SK-N-SH (cell line): Measurements from ENCODE around the gene KLHDC7B. TPM values are rescaled to one million over a fixed set of nuclear protein-coding genes. Genes with fewer than 3 reads are reported as not detected.
A peak's percentile ranks its signal among the peaks of the same experiment; 100 is the strongest.

Source experiments
- CTCF ChIA-PET: fragments of 300-600, 350-600 bp; formaldehyde crosslinking; extraction: SDS; loops from one replicate; lab custom pipeline; 2021; lab: Yijun Ruan, JAX
- POLR2A ChIA-PET: fragments of 350-600 bp; sonication (Branson Sonifier 250); formaldehyde crosslinking; extraction: SDS; loops from one replicate; lab custom pipeline; 2020; ENCODE audit warnings: antibody characterized with exemption, inconsistent platforms; lab: Yijun Ruan, JAX
- DNase-seq: peaks from one replicate; pipeline ENCODE4 v3.0.0; 2012
- H2AFZ ChIP-seq: fragments of 200-600 bp; sonication (generic); 2 replicates; pipeline ENCODE4 v1.8.1; 2016; ENCODE audit warnings: antibody characterized with exemption, mild to moderate bottlenecking, low read depth
- H3F3A ChIP-seq: fragments of 200-600 bp; sonication (generic); replicated peaks from 2 replicates; pipeline ENCODE3; 2016; ENCODE audit warnings: antibody characterized with exemption, mild to moderate bottlenecking; ENCODE audit not compliant: insufficient read depth
- H3K27ac ChIP-seq, 2 experiments: fragments of 200-500 bp in 1 of 2; fragments of 200-600 bp in 1 of 2; sonication (Bioruptor generic) in 1 of 2; sonication (generic), shearing (Covaris generic) in 1 of 2; 2 replicates each; pipeline versions ENCODE4 v1.5.1 to v1.6.1; 2014 to 2016; ENCODE audit warnings: low read depth in 2 of 2, inconsistent platforms in 1 of 2, low read length in 1 of 2, mild to moderate bottlenecking in 1 of 2, mixed read lengths in 1 of 2
- H3K27me3 ChIP-seq: fragments of 200-600 bp; sonication (generic), shearing (Covaris generic); 2 replicates; pipeline ENCODE4 v1.6.1; 2016; ENCODE audit warnings: mixed run types; ENCODE audit not compliant: insufficient read depth
- H3K36me3 ChIP-seq, 2 experiments: fragments of 200-500 bp in 1 of 2; fragments of 200-600 bp in 1 of 2; sonication (Bioruptor generic) in 1 of 2; sonication (generic) in 1 of 2; replicated peaks in 1 of 2; 2 replicates each; pipeline versions ENCODE3 to v1.5.1; 2014 to 2016; ENCODE audit warnings: low read length in 1 of 2, mild to moderate bottlenecking in 1 of 2; ENCODE audit not compliant: insufficient read depth in 2 of 2, control insufficient read depth in 1 of 2
- H3K4me1 ChIP-seq, 2 experiments: fragments of 200-500 bp in 1 of 2; fragments of 200-600 bp in 1 of 2; sonication (Bioruptor generic) in 1 of 2; sonication (generic), shearing (Covaris generic) in 1 of 2; 2 replicates each; pipeline versions ENCODE4 v1.5.1 to v1.6.1; 2014 to 2016; ENCODE audit warnings: low read depth in 1 of 2, low read length in 1 of 2, mixed run types in 1 of 2; ENCODE audit not compliant: insufficient read depth in 2 of 2, control insufficient read depth in 1 of 2
- H3K4me2 ChIP-seq: fragments of 200-600 bp; sonication (generic), shearing (Covaris generic); 2 replicates; pipeline ENCODE4 v1.6.1; 2017; ENCODE audit warnings: mixed run types
- H3K4me3 ChIP-seq, 2 experiments: fragments of 200-500 bp in 1 of 2; fragments of 200-600 bp in 1 of 2; sonication (Bioruptor generic) in 1 of 2; sonication (generic), shearing (Covaris generic) in 1 of 2; 2 replicates each; pipeline versions ENCODE4 v1.5.1 to v1.8.1; 2014 to 2016; ENCODE audit warnings: low read depth in 2 of 2, inconsistent platforms in 1 of 2, low read length in 1 of 2, mild to moderate bottlenecking in 1 of 2, mixed read lengths in 1 of 2, moderate library complexity in 1 of 2
- H3K79me2 ChIP-seq: fragments of 200-600 bp; sonication (generic); 2 replicates; pipeline ENCODE4 v1.8.1; 2017; ENCODE audit warnings: mild to moderate bottlenecking; ENCODE audit not compliant: insufficient read depth
- H3K9ac ChIP-seq: fragments of 200-600 bp; sonication (generic); 2 replicates; pipeline ENCODE4 v1.6.1; 2017; ENCODE audit warnings: mixed run types
- H3K9me2 ChIP-seq: fragments of 200-600 bp; sonication (generic); 2 replicates; pipeline ENCODE4 v1.6.1; 2017; ENCODE audit warnings: mixed run types
- H3K9me3 ChIP-seq: fragments of 200-600 bp; sonication (generic); 2 replicates; pipeline ENCODE4 v1.6.1; 2017; ENCODE audit warnings: mixed run types, mild to moderate bottlenecking, moderate library complexity
- H4K20me1 ChIP-seq: fragments of 200-600 bp; sonication (generic); 2 replicates; pipeline ENCODE4 v1.6.1; 2017; ENCODE audit warnings: mild to moderate bottlenecking, mixed run types; ENCODE audit not compliant: insufficient read depth
- CTCF ChIP-seq: fragments of 200-600 bp; sonication (generic); IDR thresholded peaks from 2 replicates; pipeline ENCODE4 v1.6.1; 2017; ENCODE audit warnings: antibody characterized with exemption, mild to moderate bottlenecking, moderate library complexity
- ELF1 ChIP-seq: IDR thresholded peaks from 2 replicates; pipeline ENCODE4 v1.4.0; 2012
- EP300 ChIP-seq, 2 experiments: IDR thresholded peaks; 2 replicates each; pipeline versions ENCODE4 v1.4.0 to v1.6.1; 2012; ENCODE audit warnings: borderline replicate concordance in 1 of 2, low read depth in 1 of 2, low read length in 1 of 2
- EZH2phosphoT487 ChIP-seq: fragments of 200-600 bp; sonication (generic); IDR thresholded peaks from 2 replicates; pipeline ENCODE4 v1.6.1; 2017; ENCODE audit warnings: low read depth, mixed run types, mild to moderate bottlenecking, antibody characterized with exemption, moderate library complexity, borderline replicate concordance
- GATA2 ChIP-seq: sonication (generic); formaldehyde crosslinking; IDR thresholded peaks from 2 replicates; pipeline ENCODE4 v1.5.0; 2020; ENCODE audit warnings: mild to moderate bottlenecking, missing genetic modification reagents
- MXI1 ChIP-seq: IDR thresholded peaks from 2 replicates; pipeline ENCODE4 v1.6.1; 2012; ENCODE audit warnings: mild to moderate bottlenecking, low read depth, low read length, improper control_type of control experiment
- NRF1 ChIP-seq: IDR thresholded peaks from 2 replicates; pipeline ENCODE4 v1.6.1; 2012; ENCODE audit warnings: low read depth, mild to moderate bottlenecking, low read length
- RAD21 ChIP-seq: IDR thresholded peaks from 2 replicates; pipeline ENCODE4 v1.6.1; 2012; ENCODE audit warnings: mild to moderate bottlenecking, low read length
- RFX5 ChIP-seq: IDR thresholded peaks from 2 replicates; pipeline ENCODE4 v1.6.1; 2012; ENCODE audit warnings: mild to moderate bottlenecking, improper control_type of control experiment, low read length
- TAF1 ChIP-seq: IDR thresholded peaks from 2 replicates; pipeline ENCODE4 v1.6.1; 2012; ENCODE audit warnings: low read depth, mild to moderate bottlenecking, low read length, moderate library complexity, borderline replicate concordance
- WGBS: methylation state at CpG from one replicate; pipeline ENCODE4 v1.1.6; 2017; ENCODE audit warnings: low lambda C conversion rate; 5-methylcytosine and 5-hydroxymethylcytosine counted together
- polyA plus RNA-seq, 3 experiments: library from polyadenylated mRNA; depleted of rRNA; stranded (reverse); fragments of >200 nt; gene quantifications; 2 replicates each; pipeline ENCODE4 v1.2.3, GENCODE V29; 2012
- TF ChIP-seq, protein P1 (sequence below): IDR thresholded peaks from 2 replicates; pipeline ENCODE4 v1.4.0; 2012; ENCODE audit warnings: low read depth, borderline replicate concordance

Gene KLHDC7B
- polyA plus RNA-seq, 1 of the 3 experiments (the other 2 are of a cell fraction): 0.07 TPM

DNA sequence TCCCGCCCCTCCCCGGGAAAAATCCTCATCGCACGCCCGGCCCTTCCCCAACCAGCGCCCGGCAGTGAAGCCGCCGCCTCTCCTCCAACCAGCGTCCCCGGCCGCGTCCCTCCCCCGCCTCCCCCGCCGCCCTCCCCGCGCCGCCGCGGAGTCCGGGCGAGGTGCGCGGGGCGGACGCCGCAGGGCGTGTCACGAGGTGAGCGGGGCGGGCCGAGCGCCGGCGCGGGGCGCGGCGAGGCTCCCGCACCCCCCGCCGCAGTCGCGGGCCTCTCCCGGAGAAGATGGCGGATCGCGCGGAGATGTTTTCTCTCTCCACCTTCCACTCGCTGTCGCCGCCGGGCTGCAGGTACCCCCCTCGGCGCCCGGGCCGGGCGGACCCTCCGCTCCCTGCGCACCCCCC lies 54.8 kb downstream of the KLHDC7B start, which contains the start of gene MAPK8IP2:
Gene MAPK8IP2 (plus strand): TSS at position 256 of the 400 bp plus-strand sequence. CDS start 26 bp downstream, at position 282.
- no peaks in the 10 kb centered on the region for H3K9me2 ChIP-seq
- CTCF ChIA-PET: interaction anchor here (1.0 to 1.7 kb wide), 2 partner anchors 38 to 75 kb away, joined by 5 read pairs; partner anchors contain the start of genes SCO2 and SYCE3
- no peak within 1 kb of the TSS for H2AFZ ChIP-seq
- H3K36me3 ChIP-seq: no peaks in the 10 kb centered on the region
- H3K79me2 ChIP-seq: no peaks in the 10 kb centered on the region
- POLR2A ChIA-PET: interaction anchor here (0.8 to 1.0 kb wide), 2 partner anchors 11 to 75 kb away, joined by 3 read pairs; partner anchors contain the start of gene SCO2
- peak within 1 kb of the TSS; percentile 73 for H3K4me2 ChIP-seq
- H3K27ac ChIP-seq: peak within 1 kb of the TSS in 1 of 2 experiments; percentile 62; a peak in 2 of 4 replicates
- DNase-seq: peak; percentile 93
- TF ChIP-seq EZH2phosphoT487 (no peak), NRF1 (no peak), ELF1 (no peak), RFX5 (no peak), EP300 (IDR thresholded peaks at IDR 0.05; ENCODE audit: borderline replicate concordance in 1 of 2, low read depth in 1 of 2, low read length in 1 of 2) (no peak), GATA2 (CRISPR knock-in tag) (no peak), RAD21 (no peak), TAF1 (no peak), CTCF (no peak), MXI1 (no peak)
- TF ChIP-seq, protein P1, sequence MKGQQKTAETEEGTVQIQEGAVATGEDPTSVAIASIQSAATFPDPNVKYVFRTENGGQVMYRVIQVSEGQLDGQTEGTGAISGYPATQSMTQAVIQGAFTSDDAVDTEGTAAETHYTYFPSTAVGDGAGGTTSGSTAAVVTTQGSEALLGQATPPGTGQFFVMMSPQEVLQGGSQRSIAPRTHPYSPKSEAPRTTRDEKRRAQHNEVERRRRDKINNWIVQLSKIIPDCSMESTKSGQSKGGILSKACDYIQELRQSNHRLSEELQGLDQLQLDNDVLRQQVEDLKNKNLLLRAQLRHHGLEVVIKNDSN: no peak
- no peaks in the 10 kb centered on the region for H3F3A ChIP-seq
- H4K20me1 ChIP-seq: no peaks in the 10 kb centered on the region
- peak within 1 kb of the TSS; percentile 26 to 56 for H3K4me3 ChIP-seq
- H3K4me1 ChIP-seq: peaks cover 0 to 10% of the 10 kb centered on the region in 2 experiments; a peak in 1 of 4 replicates
- H3K27me3 ChIP-seq: no peaks in the 10 kb centered on the region
- WGBS: 0% methylated on average over 5 of the region's 61 CpGs
- H3K9me3 ChIP-seq: no peaks in the 10 kb centered on the region
- H3K9ac ChIP-seq: no peak within 1 kb of the TSS

Other genes starting within 250 kb of the KLHDC7B start
- gene PLXNB2, start 238.3 kb upstream of the KLHDC7B start, polyA plus RNA-seq (2012; rRNA removed): 85.8 and 108 TPM in 2 replicates
- gene DENND6B, start 218.9 kb upstream of the KLHDC7B start, polyA plus RNA-seq (2012; rRNA removed): 5.6 and 5.8 TPM in 2 replicates
- 45.1 and 45.7 TPM in 2 replicates for gene PPP6R2, start 202.6 kb upstream of the KLHDC7B start, polyA plus RNA-seq (2012; rRNA removed)
- gene SBF1, start 70.9 kb upstream of the KLHDC7B start, polyA plus RNA-seq (2012; rRNA removed): 24.2 and 29.1 TPM in 2 replicates
- gene ADM2, start 64.4 kb upstream of the KLHDC7B start, polyA plus RNA-seq (2012; rRNA removed): 0.49 and 0.61 TPM in 2 replicates
- 0.05 and 0.06 TPM in 2 replicates for gene MIOX, start 59.0 kb upstream of the KLHDC7B start, polyA plus RNA-seq (2012; rRNA removed)
- gene LMF2, start 38.2 kb upstream of the KLHDC7B start, polyA plus RNA-seq (2012; rRNA removed): 34.3 and 42.8 TPM in 2 replicates
- gene NCAPH2, start 37.7 kb upstream of the KLHDC7B start, polyA plus RNA-seq (2012; rRNA removed): 21.1 and 22.4 TPM in 2 replicates
- gene SCO2, start 20.3 kb upstream of the KLHDC7B start, polyA plus RNA-seq (2012; rRNA removed): 3.2 and 4.0 TPM in 2 replicates
- 1.1 and 1.7 TPM in 2 replicates for gene TYMP, start 15.9 kb upstream of the KLHDC7B start, polyA plus RNA-seq (2012; rRNA removed)
- gene SYCE3, start 17.0 kb downstream of the KLHDC7B start, polyA plus RNA-seq (2012; rRNA removed): 2.1 and 3.6 TPM in 2 replicates
- 33.2 and 40.4 TPM in 2 replicates for gene CPT1B, start 32.5 kb downstream of the KLHDC7B start, polyA plus RNA-seq (2012; rRNA removed)
- 39.6 and 57.4 TPM in 2 replicates for gene CHKB, start 37.0 kb downstream of the KLHDC7B start, polyA plus RNA-seq (2012; rRNA removed)
- gene MAPK8IP2, start 54.9 kb downstream of the KLHDC7B start, polyA plus RNA-seq (2012; rRNA removed): 2.3 and 2.7 TPM in 2 replicates
- gene ARSA, start 82.3 kb downstream of the KLHDC7B start, polyA plus RNA-seq (2012; rRNA removed): 34.2 and 34.4 TPM in 2 replicates
- gene SHANK3, start 126.9 kb downstream of the KLHDC7B start, polyA plus RNA-seq (2012; rRNA removed): 0.88 and 1.5 TPM in 2 replicates
- gene ACR, start 192.3 kb downstream of the KLHDC7B start, polyA plus RNA-seq (2012; rRNA removed): 0.08 and 0.15 TPM in 2 replicates
- 61.7 and 72.9 TPM in 2 replicates for gene RABL2B, start 237.7 kb downstream of the KLHDC7B start, polyA plus RNA-seq (2012; rRNA removed)